CD4-positive, alpha-beta T cell (primary cell): ENCODE data around the gene KCNF1. TPM values are rescaled to one million over a fixed set of nuclear protein-coding genes. Genes with fewer than 3 reads are reported as not detected.

Source experiments
- ATAC-seq: fragments of 200-7000 bp; cut with Tn5 transposase; one replicate; pipeline ENCODE4 v1.10.0; 2022; ENCODE audit warnings: mild to moderate bottlenecking; ENCODE audit not compliant: poor library complexity
- CTCF ChIA-PET: fragments of 350-600 bp; sonication (Branson Sonifier 250); formaldehyde crosslinking; loops from one replicate; lab custom pipeline; 2021; ENCODE audit warnings: antibody characterized with exemption, inconsistent platforms; lab: Charles Lee
- POLR2A ChIA-PET: fragments of 350-600 bp; sonication (Branson Sonifier 250); formaldehyde crosslinking; loops from one replicate; lab custom pipeline; 2021; ENCODE audit warnings: antibody characterized with exemption, inconsistent platforms; lab: Charles Lee
- DNase-seq, 14 experiments: peaks; one replicate each; pipeline ENCODE4 v3.0.0-alpha.2; 2013 to 2020; ENCODE audit warnings: mixed read lengths in 2 of 14
- H3K27ac ChIP-seq, 2 donors: one replicate each; pipeline versions ENCODE4 v1.5.1 to v1.7.0; 2013; ENCODE audit warnings: low read length in 2 of 2, low read depth in 1 of 2, mild to moderate bottlenecking in 1 of 2
- H3K27me3 ChIP-seq, 2 experiments: 1 replicate in 1 of 2; 2 replicates in 1 of 2; pipeline versions ENCODE4 v1.6.1 to v1.7.0; 2013; ENCODE audit warnings: low read length in 2 of 2, control low read depth in 1 of 2, mild to moderate bottlenecking in 1 of 2, moderate library complexity in 1 of 2; ENCODE audit not compliant: insufficient read depth in 2 of 2, control insufficient read depth in 1 of 2
- H3K36me3 ChIP-seq: one replicate; pipeline ENCODE4 v1.6.1; 2013; ENCODE audit warnings: low read length, control low read depth; ENCODE audit not compliant: insufficient read depth
- H3K4me1 ChIP-seq: one replicate; pipeline ENCODE4 v1.6.1; 2013; ENCODE audit warnings: low read length, control low read depth; ENCODE audit not compliant: insufficient read depth
- H3K4me3 ChIP-seq: one replicate; pipeline ENCODE4 v1.5.1; 2013; ENCODE audit warnings: mild to moderate bottlenecking, low read length, moderate library complexity
- H3K9me3 ChIP-seq, 2 experiments: 1 replicate in 1 of 2; 2 replicates in 1 of 2; pipeline versions ENCODE4 v1.6.1 to v1.7.0; 2013; ENCODE audit warnings: low read length in 2 of 2, mild to moderate bottlenecking in 2 of 2, control low read depth in 1 of 2, moderate library complexity in 1 of 2; ENCODE audit not compliant: control insufficient read depth in 1 of 2, insufficient read depth in 1 of 2
- H3K27ac Mint-ChIP-seq: one replicate; pipeline ENCODE4 v1.8.0; 2020; ENCODE audit warnings: mixed read lengths
- H3K27me3 Mint-ChIP-seq: one replicate; pipeline ENCODE4 v1.8.0; 2021; ENCODE audit warnings: mixed read lengths
- H3K36me3 Mint-ChIP-seq: one replicate; pipeline ENCODE4 v1.8.0; 2021; ENCODE audit warnings: low read depth, mixed read lengths
- H3K4me1 Mint-ChIP-seq: one replicate; pipeline ENCODE4 v1.8.0; 2021; ENCODE audit warnings: low read depth, mixed read lengths
- H3K4me3 Mint-ChIP-seq: one replicate; pipeline ENCODE4 v1.8.0; 2020; ENCODE audit warnings: mild to moderate bottlenecking, mixed read lengths
- H3K9me3 Mint-ChIP-seq: one replicate; pipeline ENCODE4 v1.8.0; 2020; ENCODE audit warnings: mixed read lengths
- intact Hi-C, 2 experiments: fragments of 100-400 bp; cut with DNase I in 1 of 2; cut with micrococcal nuclease in 1 of 2; formaldehyde crosslinking; loops; one replicate each; pipeline versions ENCODE4 v1.15.1 to v1.9.0; 2023 to 2025; cut with DNase I, micrococcal nuclease
- total RNA-seq, 174 experiments: library from RNA in 2 of 174; stranded (reverse) in 2 of 174; gene quantifications; one replicate each; pipeline ENCODE4 v1.2.3 and lab custom pipeline; 2021 to 2026
- TF ChIP-seq, protein P1 (sequence below): fragments of 200-600 bp; IDR thresholded peaks from one replicate; pipeline ENCODE4 v1.8.0; 2022; ENCODE audit warnings: antibody characterized with exemption, mild to moderate bottlenecking

The KCNF1 gene
- total RNA-seq, 2 experiments from 2014 or later: not detected

- no peaks in the 10 kb centered on the region for H3K36me3 ChIP-seq
- H3K4me1 Mint-ChIP-seq: no peaks in the 10 kb centered on the region
- H3K27ac ChIP-seq: no peak overlapping the region
- H3K27me3 Mint-ChIP-seq: peaks cover 7% of the 10 kb centered on the region
- ATAC-seq (no peak), DNase-seq (no peak)
- no peak overlapping the region for H3K4me3 ChIP-seq
- TF ChIP-seq, protein P1, sequence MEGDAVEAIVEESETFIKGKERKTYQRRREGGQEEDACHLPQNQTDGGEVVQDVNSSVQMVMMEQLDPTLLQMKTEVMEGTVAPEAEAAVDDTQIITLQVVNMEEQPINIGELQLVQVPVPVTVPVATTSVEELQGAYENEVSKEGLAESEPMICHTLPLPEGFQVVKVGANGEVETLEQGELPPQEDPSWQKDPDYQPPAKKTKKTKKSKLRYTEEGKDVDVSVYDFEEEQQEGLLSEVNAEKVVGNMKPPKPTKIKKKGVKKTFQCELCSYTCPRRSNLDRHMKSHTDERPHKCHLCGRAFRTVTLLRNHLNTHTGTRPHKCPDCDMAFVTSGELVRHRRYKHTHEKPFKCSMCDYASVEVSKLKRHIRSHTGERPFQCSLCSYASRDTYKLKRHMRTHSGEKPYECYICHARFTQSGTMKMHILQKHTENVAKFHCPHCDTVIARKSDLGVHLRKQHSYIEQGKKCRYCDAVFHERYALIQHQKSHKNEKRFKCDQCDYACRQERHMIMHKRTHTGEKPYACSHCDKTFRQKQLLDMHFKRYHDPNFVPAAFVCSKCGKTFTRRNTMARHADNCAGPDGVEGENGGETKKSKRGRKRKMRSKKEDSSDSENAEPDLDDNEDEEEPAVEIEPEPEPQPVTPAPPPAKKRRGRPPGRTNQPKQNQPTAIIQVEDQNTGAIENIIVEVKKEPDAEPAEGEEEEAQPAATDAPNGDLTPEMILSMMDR: no peak
- peaks cover 0 to 6% of the 10 kb centered on the region in 2 experiments for H3K27me3 ChIP-seq
- ChIA-PET CTCF (interaction anchor here (0.6 kb wide), 1 partner anchor 331 kb away, joined by 3 read pairs; no protein-coding TSS in a partner anchor), POLR2A (no interaction called here)
- H3K4me3 Mint-ChIP-seq: no peak overlapping the region
- H3K27ac Mint-ChIP-seq: no peak overlapping the region
- H3K9me3 ChIP-seq: no peaks in the 10 kb centered on the region
- H3K36me3 Mint-ChIP-seq: no peaks in the 10 kb centered on the region
- no peaks in the 10 kb centered on the region for H3K4me1 ChIP-seq
- no peaks in the 10 kb centered on the region for H3K9me3 Mint-ChIP-seq
- intact Hi-C loops: no loop called here
Measured at GRCh38 chr2:10924859-10925258, 13.1 kb downstream of the KCNF1 start.

DNA sequence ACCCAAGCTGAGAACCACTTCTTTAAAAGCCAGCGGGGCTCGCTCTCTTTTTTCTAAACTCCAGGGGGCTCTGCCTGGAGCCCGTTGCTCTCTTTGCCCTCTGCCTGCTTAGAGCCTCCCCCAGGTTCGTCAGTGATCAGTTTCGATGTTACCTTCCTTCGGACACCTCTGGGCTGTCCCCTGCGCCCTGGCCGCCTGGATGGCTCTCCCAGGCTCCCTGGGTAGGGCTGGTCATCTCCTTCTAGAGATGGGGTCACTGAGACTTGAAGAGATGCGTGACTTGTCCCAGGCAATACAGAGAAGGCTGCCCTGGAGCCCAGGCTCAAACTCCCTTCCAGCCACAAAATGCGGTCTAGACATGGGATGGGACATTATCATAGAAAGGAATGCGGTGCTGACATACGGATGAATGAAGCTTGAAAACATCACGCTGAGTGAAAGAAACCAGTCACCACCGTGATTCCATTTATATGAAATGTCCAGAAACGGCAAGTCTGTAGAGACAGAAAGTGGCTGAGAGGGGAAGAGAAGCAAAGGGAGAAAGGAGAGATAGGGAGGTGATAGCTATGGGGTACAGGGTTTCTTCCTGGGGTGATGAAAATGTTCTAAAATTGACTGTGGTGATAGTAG, 14.6 kb downstream of the KCNF1 start:
- TF ChIP-seq, protein P1: no peak
- CTCF ChIA-PET: no interaction called here
- H3K36me3 Mint-ChIP-seq: no peaks in the 10 kb centered on the region

DNA sequence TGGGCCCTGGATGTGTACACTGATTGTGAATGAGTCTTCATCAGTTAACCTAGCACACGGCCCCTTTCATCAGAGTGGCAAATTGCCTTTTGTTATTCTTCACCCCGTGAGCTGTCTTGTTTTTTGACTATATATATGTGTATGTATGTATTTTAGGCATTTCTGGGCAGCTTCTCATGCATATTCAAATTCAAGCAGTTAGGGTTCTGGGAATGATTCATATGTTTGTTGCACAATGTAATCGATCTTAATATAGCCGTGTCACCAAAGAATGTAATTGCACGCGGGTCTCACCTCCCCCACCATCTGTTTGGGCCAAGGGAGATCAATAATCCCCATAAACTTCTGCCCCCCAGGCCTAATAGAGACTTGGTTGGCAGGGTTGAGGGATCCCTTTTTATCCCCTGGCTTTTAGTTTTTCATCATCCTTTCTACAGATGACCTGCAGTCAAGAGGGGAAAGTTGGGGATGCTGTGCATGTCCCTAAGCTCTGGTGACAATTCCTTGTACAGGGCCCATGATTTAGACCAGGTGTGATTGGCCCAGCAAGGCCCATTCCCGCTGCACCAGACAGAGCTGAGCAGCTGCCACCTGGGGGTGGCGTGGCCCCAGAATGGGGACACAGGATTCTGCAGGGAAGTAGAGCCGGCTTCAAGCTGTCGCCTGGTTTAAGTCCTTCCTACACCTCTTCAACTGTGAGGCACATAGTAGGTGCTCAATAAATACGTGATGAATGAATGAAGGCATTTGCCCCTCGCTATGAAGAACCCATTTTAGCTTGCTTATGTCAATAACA, 19.2 kb downstream of the KCNF1 start:
- Mint-ChIP-seq H3K9me3 (no peaks in the 10 kb centered on the region), H3K4me3 (no peak overlapping the region), H3K36me3 (no peaks in the 10 kb centered on the region), H3K27ac (no peak overlapping the region), H3K27me3 (peaks cover 14% of the 10 kb centered on the region), H3K4me1 (no peaks in the 10 kb centered on the region)
- H3K36me3 ChIP-seq: no peaks in the 10 kb centered on the region
- H3K27me3 ChIP-seq: peaks cover 0 to 4% of the 10 kb centered on the region in 2 experiments
- CTCF ChIA-PET: interaction anchor here (0.5 kb wide), 1 partner anchor 275 kb away, joined by 3 read pairs; no protein-coding TSS in a partner anchor
- POLR2A ChIA-PET: interaction anchor here (0.7 kb wide), 1 partner anchor 122 kb away, joined by 3 read pairs; no protein-coding TSS in a partner anchor
- H3K9me3 ChIP-seq: no peaks in the 10 kb centered on the region
- DNase-seq (no peak), ATAC-seq (no peak)
- no peak overlapping the region for H3K27ac ChIP-seq
- TF ChIP-seq, protein P1: no peak
- intact Hi-C loops: no loop called here
- H3K4me3 ChIP-seq: no peak overlapping the region
- no peaks in the 10 kb centered on the region for H3K4me1 ChIP-seq

More for the DNA sequence above, 14.6 kb downstream of the KCNF1 start:
- no peak overlapping the region for H3K4me3 ChIP-seq
- POLR2A ChIA-PET: no interaction called here
- Mint-ChIP-seq H3K27me3 (peaks cover 10% of the 10 kb centered on the region), H3K27ac (no peak overlapping the region), H3K4me1 (no peaks in the 10 kb centered on the region), H3K9me3 (no peaks in the 10 kb centered on the region), H3K4me3 (no peak overlapping the region)
- H3K27ac ChIP-seq: no peak overlapping the region
- intact Hi-C loops: no loop called here
- DNase-seq (no peak), ATAC-seq (no peak)
- H3K36me3 ChIP-seq: no peaks in the 10 kb centered on the region
- peaks cover 0 to 6% of the 10 kb centered on the region in 2 experiments for H3K27me3 ChIP-seq
- H3K4me1 ChIP-seq: no peaks in the 10 kb centered on the region
- no peaks in the 10 kb centered on the region for H3K9me3 ChIP-seq
